Fibroblast of mammary gland (primary cell): ENCODE data around the gene BLNK.

ENCODE experiments used
- DNase-seq: peaks from one replicate; pipeline ENCODE4 v3.0.0-alpha.2; 2010; ENCODE audit warnings: low read depth
- H3K4me3 ChIP-seq: 2 replicates; pipeline ENCODE4 v1.5.1; 2011; ENCODE audit warnings: low read depth, mild to moderate bottlenecking, low read length, moderate library complexity; ENCODE audit not compliant: control insufficient read depth
- CTCF ChIP-seq: conservative IDR thresholded peaks from 2 replicates; pipeline ENCODE4 v1.5.1; 2011; ENCODE audit warnings: low read depth, low read length, inconsistent platforms; ENCODE audit not compliant: control insufficient read depth, insufficient read depth

The BLNK gene

GRCh38 chr10:96280859-96281258 is 9.5 kb upstream of the BLNK start:
- H3K4me3 ChIP-seq = no peak overlapping the region
- no peak for DNase-seq
- no peak for TF ChIP-seq CTCF

- no peak overlapping the region for H3K4me3 ChIP-seq
- DNase-seq = no peak
- no peak for TF ChIP-seq CTCF
Measured at GRCh38 chr10:96279191-96279641, 7.8 kb upstream of the BLNK start.

GRCh38 chr10:96276831-96277230 is 5.5 kb upstream of the BLNK start:
- no peak overlapping the region for H3K4me3 ChIP-seq
- DNase-seq = peak; percentile 8
- no peak for TF ChIP-seq CTCF

GRCh38 chr10:96276426-96276825 is 5.1 kb upstream of the BLNK start:
- DNase-seq = no peak
- TF ChIP-seq CTCF = no peak
- H3K4me3 ChIP-seq = no peak overlapping the region

GRCh38 chr10:96275685-96276418 is 4.5 kb upstream of the BLNK start:
- no peak for TF ChIP-seq CTCF
- DNase-seq = no peak

GRCh38 chr10:96272316-96273280 is 1.2 kb upstream of the BLNK start:
- H3K4me3 ChIP-seq = no peak overlapping the region
- no peak for DNase-seq
- no peak for TF ChIP-seq CTCF

More at GRCh38 chr10:96275685-96276418, 4.5 kb upstream of the BLNK start:
- no peak overlapping the region for H3K4me3 ChIP-seq
